Measurements from ENCODE around the gene MAPK10.
"Not testable (repeated sequence)": the region's sequence is repeated elsewhere in the genome, so short reads cannot be mapped to it uniquely, and the experiment has no call there.

The MAPK10 gene

GRCh38 chr4:86174506-86174905, 185.3 kb downstream of the MAPK10 start:
- DNase-seq = no peak

DNA sequence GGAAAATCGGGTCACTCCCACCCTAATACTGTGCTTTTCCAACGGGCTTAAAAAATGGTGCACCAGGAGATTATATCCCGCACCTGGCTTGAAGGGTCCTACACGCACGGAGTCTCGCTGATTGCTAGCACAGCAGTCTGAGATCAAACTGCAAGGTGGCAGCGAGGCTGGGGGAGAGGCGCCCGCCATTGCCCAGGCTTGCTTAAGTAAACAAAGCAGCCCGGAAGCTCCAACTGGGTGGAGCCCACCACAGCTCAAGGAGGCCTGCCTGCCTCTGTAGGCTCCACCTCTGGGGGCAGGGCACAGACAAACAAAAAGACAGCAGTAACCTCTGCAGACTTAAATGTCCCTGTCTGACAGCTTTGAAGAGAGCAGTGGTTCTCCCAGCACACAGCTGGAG, 191.5 kb downstream of the MAPK10 start:
- DNase-seq = not testable (repeated sequence)

- no peak for DNase-seq
These were observed 199.4 kb downstream of the MAPK10 start for GRCh38 chr4:86160426-86160825.

DNA sequence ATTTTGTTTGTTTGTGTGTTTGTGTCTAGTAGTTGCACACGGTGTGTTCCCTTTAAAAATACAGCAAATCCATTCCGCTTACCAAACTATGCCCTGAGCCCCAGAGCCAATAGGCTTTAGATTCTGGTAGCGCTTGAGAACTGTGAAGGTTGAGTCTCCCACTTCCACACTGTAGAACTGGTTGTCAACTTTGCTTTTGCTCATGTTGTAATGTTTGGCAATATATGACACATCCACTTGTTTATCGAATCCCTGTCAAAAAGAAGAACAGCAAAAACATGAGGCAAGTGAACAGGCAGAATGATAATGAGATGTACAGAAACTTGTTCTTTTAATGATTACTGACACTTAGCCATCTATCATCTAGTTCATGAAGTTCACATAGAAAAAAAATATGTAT, 200.6 kb downstream of the MAPK10 start:
- no peak for DNase-seq

GRCh38 chr4:86156531-86156930, 203.3 kb downstream of the MAPK10 start:
- no peak for DNase-seq

DNA sequence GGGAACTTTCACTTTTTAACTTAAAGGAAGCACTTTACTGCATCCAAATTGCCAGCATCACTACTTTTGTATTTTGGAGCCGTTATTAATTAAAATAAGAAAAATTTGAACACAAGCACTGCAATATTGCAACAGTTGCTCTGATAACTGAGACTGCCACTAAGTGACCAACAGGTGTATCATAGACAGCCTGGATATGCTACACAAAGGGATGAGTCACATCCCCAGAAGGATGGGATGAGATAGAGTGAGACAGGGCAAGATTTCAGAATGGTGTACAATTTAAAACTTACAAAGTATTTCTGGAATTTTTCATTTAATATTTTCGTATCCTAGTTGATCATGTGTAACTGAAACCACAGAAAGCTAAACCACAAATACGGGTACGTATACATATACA, 204.1 kb downstream of the MAPK10 start:
- DNase-seq = no peak

DNA sequence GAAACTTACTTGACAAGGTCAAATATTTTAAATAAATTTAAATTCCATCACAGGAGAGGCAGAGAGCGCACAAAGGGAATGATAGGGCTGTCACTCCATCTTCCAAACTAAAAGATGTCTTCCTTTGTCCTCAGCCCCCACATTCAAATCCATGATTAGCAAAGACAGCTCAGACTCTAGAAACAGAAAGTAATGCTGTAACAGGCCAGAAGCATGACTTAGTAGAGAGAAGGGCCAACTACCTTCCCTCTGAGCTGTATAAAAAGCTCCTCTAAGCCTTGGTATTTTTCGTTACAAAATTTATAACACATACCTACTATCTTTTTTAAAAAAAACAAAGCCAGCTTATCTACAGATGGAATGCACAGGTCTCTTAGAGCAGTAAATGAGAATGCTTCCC, 207.4 kb downstream of the MAPK10 start:
- no peak for DNase-seq

DNA sequence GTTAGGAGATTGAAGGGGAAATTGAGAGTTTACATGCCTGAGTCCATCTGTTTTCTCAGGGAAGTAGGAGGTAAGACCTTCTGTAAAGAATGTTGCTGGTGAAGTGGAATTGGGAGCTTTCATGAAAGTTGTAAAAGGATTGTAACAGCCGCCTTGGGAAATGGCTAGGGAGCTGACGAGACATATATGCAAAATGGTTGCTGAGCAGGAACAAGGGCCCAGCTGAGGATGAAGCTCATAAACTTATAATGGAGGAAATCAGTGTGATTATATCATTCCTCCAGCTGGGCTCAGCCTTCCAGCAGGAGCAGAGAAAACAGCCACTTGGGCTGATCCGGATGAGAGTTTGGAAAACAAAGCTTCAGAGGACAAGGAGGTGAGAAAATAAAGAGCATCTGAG, 208.7 kb downstream of the MAPK10 start:
- DNase-seq = no peak

DNA sequence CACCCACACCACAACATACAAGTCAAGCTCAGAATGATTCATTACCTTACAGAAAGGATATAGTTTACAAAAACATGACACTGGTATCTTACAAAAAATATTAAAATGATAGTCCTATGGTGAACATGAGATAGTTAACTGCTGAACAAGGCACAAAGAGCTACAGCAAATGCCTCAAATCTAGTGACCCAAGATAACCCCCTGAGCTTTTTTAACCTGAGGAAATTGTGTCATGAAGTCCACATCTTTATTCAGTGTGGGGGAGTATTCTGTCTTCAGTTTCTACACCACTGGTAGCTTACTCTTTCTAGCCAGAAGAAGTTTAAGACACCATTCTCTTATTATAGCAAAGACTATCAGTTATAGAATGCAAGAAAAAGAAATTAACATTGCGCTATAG, 218.7 kb downstream of the MAPK10 start:
- DNase-seq = no peak

DNA sequence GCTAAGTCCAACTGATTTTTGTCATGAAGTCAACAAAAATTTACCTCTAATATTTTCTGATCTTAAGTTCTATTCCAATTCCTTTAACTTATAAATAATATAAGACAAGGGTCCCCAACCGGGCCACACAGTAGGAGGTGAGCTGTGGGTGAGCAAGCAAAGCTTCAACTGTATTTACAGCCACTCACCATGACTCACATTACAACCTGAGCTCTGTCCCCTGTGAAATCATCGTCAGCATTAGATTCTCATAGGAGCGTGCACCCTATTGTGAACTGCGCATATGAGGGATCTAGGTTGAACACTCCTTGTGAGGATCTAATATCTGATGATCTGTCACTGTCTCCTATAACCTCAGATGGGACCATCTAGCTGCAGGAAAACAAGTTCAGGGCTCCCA, 227.4 kb downstream of the MAPK10 start:
- no peak for DNase-seq

DNA sequence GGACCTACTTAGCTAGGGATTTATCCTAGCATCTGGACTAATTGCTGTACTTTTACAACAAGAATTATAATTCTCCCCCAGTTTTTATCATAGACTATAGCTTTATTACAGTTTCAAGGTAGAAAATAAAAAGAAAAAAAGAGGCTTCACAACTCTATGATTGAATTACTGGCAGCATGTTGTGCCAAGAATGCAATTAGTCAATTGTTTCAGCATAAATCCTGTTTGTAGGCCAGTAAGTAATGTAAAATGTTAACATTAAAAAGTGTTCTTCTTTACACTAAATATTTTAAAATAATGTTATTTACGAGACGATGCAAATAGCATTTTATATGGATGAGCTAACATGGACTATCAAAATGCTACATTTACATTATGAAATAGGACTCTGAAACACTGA, 228.4 kb downstream of the MAPK10 start:
- DNase-seq = no peak

GRCh38 chr4:86130160-86130933, 229.5 kb downstream of the MAPK10 start:
- DNase-seq = no peak

- DNase-seq = no peak
These were observed 230.3 kb downstream of the MAPK10 start for GRCh38 chr4:86129546-86129945.

DNA sequence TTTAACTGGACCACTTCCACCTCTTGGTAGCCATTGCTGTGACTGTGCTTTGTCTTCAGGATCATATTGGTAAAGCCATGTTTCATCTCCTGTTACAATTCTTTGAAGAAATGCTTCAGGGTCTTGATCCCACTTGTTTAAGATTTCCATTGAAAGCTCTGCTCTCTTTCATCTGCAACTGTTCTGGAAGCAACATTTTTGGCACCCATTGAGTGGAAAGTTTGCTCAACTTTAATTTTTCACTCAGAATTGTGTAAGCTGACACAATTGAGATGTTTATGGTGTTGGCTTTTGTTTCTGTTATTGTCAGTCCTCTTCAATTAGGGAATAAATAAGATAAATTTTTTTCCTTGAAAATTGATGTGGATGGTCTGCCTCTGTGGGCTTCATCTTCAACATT, 237.4 kb downstream of the MAPK10 start:
- DNase-seq = no peak

DNA sequence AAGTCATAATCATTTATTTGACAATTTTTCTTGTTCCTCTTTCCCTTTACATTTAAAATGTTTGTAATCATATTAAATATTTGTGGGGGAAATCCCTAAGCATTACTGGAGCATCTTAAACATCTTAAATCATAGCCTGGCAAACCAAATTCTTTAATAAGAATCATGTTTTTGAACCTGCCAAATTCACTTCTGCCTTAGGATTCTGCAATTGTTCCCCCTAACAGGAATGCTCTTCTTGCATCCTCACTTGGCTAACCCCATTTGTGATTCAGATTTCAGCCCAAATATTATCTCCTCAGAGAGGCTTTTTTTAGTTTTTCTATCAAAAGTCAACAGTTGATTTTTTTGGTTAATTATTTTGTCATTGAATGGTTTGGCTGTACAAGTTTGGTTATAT, 241.1 kb downstream of the MAPK10 start:
- no peak for DNase-seq

DNA sequence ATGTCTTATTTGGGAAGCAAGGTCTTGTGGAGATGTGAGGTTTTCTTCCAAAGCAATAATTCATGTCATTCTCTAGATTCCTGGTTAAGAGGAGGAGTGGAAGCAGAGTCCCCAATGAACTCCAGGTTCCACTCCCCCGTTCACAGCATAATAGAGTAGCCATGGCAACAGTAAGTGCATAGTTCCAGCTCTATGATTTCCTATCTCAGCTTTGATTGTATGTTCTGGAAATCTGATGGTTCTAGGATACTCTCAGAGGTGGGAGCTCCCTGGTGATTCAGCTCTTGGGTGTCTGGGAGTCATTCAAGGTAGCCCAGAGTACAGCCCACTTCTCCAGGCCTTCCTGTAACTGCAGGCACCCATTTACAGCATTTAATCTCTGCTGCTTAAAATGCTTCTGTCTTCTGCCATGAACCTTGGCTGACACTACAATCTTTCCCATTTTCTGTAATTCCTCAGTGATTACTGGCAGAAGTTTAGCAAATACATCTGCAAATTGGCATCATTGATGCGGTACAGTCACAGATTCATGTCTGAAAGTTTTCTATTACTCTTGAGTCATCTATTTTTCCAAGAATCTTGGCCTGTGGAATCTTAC, 242.0 kb downstream of the MAPK10 start:
- no peak for DNase-seq

- no peak for DNase-seq
These were observed 245.3 kb downstream of the MAPK10 start for GRCh38 chr4:86114563-86114962.

DNA sequence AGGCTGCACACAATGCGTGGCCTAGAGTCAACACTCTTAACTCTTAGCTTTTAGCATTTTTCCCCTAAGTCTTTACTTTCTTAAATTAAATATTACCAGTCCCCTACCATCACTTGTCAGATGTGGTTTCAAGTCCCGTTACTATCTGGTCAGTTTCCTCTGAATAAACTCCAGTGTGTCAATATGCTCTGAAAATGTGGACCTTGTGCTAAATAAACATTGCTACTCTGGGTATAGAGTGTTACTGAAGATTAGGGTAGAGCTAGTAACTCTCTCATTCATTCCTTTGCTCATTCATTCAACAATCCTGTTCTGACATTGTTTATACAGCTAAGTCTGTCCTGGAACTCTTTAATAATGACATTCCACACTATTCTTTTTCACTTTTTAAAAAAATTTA, 251.0 kb downstream of the MAPK10 start:
- no peak for DNase-seq

GRCh38 chr4:86108137-86108536, 251.7 kb downstream of the MAPK10 start:
- no peak for DNase-seq

DNA sequence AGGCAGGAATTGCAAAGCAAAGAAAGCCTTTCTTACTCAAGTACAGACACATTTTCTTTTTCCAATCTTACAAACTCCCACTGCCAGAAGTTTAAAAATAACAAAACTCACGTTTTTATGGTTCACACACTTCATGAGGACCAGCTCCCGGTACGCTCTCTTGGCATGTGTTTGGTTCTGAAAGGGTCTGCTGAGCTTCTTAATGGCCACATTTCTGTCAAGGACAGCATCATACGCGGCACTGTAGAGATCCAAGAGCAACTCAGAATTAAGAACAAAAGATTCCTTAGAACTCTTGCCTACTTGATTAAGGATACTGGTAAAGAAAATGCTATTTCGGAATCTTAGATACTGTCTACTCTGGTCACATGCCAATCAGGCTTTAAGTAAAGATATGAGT, 252.7 kb downstream of the MAPK10 start:
- DNase-seq = no peak

- DNase-seq = no peak
These were observed 253.4 kb downstream of the MAPK10 start for GRCh38 chr4:86106475-86106874.

- no peak for DNase-seq
These were observed 258.0 kb downstream of the MAPK10 start for GRCh38 chr4:86101841-86102240.

DNA sequence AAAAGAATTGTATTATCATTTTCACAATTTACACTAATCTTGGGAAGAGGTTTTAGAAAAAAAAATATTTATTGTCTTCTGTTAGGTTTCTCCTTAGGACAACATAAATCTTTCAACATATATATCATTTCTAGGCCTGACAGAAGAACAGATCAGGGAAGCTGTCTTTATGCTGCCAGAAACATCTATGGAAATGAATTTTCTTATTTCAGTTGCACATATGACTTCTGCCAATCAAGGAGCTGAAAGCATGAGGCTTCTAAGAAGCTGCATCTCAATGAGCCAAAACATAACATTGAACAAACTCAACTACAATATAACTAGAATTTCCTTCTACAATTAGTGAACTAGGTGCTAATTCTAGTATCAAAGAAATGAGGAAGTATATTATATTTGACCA, 258.4 kb downstream of the MAPK10 start:
- no peak for DNase-seq

GRCh38 chr4:86100539-86101215, 259.2 kb downstream of the MAPK10 start:
- DNase-seq = no peak

Data from NCI-H1417 treated with DMSO at 0.1 percent for 48 hours (cell line).